GM03348 (cell line): ENCODE data around the gene DLG5.

ENCODE experiments used
- DNase-seq: peaks from one replicate; pipeline ENCODE4 v3.0.0; 2012; ENCODE audit warnings: low spot score

Gene DLG5

DNA sequence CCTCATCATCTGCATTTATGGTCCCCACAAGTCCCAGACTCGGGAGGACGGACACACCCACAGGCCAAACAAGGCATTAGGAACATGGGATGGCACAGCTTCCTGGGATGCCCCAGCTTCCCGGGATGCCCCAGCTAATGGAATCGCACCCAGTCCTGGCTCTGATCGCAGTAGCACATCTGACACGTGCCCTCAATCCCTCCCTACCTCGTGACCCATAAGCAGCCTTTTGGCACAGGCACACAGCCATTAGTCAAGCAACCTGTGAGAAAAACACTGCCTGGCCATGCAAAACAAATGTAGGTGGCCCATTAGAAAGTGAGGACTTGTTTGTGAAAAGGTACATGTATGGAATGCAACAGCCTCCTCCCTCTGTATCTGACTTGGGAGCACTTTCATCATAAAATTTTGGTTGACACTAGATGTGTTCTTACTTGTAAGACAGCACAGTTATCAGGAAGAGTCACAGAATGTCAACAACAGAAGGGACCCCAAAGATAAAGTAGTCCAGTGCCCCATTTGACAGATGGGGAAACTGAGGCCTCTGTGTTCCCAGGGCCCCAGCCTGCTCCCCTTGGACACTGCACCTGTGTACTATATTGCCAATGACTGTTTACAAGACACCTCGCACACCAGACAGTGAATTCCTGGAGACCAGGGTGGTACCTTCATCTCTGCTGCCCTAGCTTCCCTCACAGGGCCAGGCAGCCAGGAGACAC is 34.4 kb downstream of the DLG5 start:
- DNase-seq: no peak

DNA sequence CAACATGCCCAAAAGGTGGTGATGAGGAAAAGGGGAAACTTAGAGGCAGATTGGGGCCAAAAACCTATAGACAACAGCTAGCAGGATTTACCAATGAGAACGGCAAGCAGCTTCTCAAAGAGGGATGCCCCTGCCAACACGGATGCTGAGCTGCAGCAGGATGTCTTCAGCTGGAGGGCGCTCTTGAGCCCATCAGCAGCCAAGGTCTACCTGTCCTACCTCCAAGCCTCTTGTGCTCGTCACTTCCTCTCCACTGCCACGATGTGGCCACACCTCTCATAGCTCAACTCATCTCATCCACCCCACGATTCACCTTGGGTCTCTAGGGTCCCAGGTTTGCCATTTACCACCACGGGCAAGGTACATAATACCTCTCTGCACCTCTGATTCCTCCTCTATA is 36.5 kb downstream of the DLG5 start:
- DNase-seq: no peak

DNA sequence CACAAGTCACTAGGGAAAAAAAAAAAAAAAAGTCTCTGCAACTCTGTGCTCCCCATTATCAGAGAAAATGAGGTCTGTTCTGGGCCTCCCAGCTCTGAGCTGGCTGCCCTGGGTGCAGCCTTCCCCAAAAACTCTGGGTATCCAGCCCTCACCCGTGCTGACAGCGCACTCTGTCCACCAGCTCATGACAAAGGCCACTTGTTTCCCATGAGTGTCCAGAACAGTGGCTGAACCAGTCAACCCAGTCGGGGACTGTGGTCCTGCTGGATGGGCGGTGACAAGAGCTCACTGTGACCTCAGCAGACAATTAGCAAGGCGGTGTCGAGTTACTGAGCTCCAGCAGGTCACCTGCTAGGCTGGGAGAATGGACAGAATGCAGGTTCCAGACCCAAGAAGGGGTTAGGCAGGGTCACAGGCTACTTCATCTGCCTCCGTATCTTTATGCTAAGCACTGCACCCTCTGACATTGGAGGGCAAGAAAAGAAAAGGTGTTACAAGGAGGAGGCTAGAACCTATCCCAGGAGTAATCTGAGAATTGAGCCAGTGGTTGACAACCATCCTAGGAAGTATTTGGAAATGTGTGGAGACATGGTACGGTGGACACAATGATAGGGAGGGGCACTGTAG is 37.2 kb downstream of the DLG5 start:
- DNase-seq: no peak

DNA sequence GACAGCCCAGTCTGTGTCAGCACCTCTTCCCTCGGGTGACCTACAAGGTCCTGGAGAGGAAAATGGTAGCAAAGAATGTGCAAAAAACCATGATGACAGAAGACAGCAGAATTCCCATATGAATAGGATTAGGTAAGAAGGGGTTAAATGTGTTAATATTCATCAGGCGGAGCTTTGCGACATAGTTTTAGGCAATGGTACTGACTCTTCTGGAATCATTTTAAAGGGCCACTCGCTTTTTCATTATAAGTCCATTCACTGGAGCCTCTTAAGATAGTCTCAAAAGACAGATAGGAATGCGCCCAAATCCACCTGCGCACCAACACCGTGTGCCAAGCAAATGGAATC is 38.2 kb downstream of the DLG5 start:
- no peak for DNase-seq

DNA sequence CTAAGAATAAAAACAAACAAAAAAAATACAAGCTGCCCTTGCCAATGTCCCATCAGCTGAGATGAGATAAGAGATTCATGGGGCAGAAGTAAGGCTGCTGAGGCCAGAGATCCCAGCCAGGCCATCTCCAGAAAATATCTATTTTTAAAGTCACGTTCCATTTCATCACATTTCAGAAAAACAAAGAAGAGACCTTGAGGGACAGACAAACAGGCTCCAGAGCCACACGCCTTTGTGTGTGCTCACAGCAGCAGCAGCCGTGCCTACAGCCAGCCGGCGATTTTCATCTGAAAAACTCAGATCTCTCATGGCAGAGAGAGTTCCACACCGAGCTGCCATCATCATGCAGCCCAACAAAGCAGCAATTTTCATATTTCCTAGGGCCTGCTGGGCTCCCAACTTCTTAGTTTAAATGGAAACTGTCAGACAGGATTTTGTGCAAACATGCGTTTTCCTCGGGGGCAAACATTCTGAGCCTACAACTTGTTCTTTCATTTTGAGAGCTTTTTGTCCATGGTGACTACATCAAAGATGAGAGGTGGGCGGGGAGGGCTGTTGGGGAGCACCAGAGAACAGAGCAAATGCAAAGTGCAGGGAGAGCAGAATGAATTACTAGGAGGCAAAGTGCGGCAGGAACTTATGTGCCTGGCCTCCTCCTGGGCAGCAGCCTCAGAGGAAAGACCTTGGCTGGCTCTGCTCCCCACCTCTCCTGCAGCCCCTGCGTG is 38.8 kb downstream of the DLG5 start:
- DNase-seq: no peak

DNA sequence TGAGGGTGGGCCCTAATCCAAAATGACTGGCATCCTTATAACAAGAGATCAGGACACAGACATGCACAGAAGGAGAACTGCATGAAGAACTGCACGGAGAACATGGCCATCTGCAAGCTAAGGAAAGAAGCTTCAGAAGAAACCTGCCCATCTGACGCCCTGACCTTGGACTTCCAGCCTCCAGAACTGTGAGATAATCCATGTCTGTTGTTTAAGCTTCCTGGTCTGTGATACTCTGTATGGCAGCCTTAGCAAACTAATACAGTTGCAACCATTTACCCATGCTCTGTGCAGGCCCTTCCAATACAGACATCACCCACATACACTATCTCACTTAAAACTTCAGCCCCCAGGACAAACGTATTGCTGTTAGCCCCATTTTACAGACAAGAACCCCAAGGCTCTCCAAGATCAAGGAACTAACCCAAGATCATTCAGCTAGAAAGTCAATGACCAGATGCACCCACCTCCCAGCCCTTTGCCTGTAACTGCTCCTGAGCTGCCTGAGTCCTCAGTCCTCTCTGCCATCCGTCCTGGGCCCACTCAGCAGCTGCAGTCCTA is 39.7 kb downstream of the DLG5 start:
- DNase-seq: no peak

DNA sequence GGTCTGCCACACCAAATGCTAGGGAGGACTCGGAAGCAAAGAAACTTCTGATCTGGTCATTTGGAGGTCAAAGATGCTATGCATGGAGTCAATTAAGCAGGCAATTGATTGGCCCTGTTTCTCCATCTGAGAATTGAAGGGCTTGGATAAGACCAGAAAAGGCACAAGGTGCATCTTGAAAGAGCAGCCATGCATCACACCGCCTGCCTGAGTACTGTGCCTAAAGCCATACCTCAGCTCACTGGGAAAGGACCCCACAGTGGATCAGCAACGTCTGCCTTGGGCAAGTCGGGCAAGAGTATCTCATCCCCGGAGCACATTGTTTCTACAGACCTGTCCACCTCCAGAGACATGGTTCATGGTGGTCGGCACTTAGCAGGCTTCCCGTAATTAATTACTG is 42.4 kb downstream of the DLG5 start:
- no peak for DNase-seq

DNA sequence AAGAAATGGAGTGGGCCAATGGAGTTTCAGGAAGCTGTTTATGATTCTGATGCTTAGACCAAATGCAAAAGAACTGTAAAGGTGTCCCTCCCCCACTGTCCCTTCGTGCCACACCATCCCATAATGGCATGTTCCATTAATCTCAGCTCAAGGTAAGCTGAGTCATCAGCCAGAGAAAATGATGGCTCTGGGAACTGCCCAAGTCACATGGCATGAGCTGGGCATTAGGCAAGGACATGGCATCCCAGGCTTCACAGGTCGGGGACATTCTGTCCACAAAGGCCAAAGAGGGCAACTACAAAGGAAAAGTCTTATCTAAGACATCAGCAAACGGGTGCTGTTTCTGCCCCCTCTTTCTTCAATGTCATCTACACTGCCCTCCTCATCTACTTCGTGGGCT is 44.9 kb downstream of the DLG5 start:
- no peak for DNase-seq

DNA sequence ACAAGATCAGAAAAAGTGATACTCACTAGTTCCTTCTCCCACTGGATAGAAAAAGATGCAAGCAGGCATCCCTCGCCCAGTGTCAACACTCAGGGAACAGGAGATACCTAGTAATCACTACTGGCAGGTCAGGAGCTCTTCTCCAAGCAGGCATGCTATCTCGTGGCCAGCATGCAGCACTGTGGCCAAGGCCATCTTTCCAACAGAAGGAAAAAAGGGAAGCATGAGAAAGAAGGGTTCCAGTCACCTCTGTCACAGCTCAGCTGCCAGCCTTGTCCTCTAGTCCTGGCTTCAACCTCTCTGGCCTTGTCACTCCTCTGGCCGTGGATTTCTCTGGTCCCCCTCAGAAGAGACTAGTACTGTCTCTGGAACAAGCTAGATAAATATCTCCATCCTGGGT is 45.3 kb downstream of the DLG5 start:
- DNase-seq: no peak

DNA sequence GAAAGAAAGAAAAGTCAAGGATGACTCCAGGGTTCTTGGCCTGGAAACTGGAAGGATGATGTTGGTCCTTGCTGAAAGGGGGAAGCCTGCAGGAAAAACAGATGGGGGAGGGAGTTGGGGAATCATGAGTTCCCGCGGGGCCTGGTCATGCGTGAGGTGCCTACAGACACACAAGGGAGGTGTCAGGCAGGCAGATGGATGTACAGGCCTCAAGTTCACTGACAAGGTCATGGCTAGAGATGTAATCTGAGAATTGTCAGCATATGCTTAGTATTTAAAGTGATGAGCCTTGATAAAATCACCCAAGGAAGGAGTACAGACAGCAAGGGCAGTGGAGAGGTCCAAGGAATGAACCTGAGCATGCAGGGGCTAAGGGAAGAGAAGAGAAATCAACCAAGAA is 46.8 kb downstream of the DLG5 start:
- no peak for DNase-seq

DNA sequence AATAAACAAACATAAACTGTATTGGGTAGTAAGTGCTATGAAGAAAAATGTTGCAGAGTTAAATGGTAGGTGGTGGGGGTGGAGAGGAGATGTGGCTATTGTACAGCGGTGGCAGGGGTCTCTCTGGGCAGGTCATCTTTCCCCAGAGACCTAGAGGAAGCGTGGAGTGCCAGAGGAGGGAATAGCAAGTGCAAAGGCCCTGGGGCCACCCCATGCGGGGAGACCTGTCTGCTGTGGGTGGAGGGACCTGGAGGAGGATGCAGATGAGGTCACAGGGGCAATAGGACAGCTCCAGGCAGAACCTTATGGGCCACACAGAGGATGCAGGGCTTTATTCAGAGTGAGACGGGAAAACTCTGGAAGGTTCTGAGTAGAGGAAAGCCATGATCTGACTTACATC is 47.5 kb downstream of the DLG5 start:
- no peak for DNase-seq

DNA sequence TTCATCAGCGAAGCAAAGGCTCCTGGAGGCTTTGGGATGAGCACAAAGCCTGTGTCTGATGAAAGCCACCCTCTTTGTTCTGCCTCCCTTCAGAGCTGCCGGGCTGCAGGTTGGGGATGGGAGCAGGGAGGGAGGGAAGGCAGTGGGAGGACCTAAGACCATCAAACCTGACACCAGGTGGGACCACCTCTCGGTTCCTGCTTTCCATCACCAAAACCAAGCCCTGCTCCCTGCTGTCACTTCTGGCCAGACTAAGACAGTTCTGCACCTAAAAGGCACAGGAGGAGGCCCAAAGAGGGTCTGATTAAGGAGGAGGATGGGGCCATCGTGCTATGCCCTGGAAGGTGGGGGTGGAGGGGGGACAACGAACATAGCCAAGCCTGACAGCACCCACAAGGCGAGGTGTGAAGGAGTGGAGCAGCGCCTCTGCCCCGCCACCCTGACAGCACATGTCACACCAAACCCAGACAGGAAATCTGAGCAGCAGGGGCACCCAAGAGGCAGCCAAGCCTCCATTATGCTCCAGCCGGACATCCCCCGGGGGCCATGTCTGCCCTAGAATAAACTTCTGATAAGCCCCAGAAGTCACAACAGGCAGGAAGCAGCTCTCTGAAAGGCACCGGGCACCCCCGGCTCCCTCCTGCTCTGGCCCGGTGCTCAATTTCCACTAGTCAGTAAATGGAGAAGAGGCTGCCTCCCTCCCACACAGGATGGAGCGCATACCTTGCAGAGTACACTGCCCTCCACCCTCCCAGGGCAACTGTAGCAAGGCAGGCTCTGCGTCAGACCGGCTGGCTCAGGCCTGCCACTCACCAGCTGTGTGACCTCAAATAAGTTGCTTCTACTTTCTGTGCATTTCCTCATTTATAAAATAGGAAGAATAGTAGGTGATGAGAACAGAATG is 48.9 kb downstream of the DLG5 start:
- no peak for DNase-seq

DNA sequence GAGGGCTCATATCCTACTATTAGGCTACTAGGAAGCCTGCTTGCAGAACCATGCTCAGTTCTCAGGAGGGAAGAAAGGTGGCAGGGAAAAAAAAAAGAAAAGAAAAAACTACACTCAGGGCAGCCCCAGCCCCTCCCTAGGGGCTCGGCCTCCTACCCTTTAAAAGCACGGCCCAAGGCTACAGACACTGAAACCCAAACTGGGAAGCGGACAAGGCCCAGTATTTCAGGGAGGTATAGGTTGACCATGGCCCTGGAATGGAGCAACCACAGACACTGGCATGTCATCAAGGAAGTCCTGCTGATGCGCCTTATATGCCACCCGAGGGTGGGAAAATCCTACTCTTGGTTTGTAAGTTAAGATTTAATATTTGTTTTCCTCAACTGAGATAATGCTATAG is 50.8 kb downstream of the DLG5 start:
- DNase-seq: no peak

DNA sequence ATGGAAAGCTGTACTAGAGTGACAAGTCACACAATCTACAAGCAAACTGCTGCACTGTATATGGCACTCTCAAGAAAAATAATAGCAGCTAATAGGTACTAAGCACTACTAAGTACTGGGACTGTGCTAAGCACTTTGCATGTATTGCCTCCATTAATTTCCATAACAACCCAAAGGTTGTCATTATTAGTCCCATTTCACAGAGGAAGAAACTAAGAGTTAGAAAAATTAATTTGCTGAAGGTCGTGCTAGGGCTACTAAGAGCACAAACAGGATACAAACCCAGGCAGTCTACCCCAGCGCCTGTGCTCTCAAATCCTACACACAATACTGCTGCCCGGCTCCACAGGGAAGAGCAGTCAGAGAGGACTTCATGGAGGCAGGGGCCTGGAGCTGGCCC is 51.7 kb downstream of the DLG5 start:
- no peak for DNase-seq

DNA sequence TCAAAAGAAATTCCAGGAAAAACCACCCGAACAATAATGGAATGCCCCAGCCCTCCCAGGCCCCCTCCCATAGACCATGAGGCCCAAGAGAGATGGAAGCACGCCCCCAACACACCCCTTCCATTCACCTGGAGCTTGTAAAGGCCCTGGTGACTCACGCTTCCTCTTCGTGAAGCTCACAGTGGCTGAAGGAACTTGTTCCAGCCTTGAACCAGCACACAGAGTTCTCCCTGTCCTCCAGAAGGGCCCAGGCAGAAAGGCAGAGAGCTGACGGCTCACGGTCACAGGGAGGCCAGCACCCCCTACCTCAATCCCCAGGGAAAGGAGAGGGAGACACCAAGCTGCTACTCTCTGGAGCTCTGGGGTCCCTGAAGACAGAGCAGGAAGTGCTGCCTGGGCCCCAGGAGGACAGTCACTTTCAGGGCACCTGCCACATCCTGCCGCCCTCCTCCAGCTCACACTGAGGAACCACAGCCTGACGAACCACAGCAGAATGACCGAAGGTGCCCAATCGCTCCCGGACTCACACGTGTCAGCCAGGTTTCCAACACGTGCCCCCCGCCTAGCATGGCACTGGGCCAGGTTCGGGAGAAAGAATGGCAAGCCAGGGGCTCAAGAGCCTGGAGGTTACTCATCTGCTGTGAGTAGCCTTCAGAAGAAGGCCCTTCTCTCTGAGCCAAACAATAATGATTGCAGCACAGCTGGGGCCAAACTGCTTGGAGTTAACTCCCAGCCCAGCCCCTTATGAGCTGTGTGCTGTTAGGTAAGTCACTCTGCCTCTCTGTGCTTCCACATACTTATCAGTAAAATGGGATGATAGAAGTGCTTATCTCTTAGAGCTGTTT is 52.8 kb downstream of the DLG5 start:
- DNase-seq: peak; percentile 52

DNA sequence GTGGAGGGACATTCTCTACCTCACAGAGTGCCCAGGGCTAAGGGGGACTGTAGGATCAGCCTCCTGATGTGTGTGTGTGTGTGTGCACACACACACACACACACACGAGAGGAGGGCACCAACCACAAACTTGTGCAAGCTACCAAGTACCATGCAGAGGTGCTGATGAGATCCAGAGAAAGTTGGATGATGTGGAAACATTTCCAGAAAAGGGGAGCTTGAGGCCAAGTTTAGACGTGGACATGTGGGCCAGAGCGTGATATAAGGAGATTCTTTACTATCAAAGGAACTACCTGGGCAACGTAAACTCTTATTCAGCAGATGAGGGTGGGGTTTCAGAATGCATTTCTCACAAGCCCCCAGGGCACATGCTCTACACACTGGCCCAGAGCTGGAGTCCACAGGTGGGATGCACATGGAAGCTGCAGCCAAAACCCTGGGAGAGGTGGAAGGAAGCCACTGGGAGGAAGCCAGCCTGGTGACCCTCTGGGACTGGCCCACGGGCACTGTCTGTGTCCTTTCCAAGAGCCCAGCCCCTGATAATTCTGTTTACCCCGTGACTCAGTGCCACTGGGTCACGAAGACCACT is 53.5 kb downstream of the DLG5 start:
- DNase-seq: no peak

DNA sequence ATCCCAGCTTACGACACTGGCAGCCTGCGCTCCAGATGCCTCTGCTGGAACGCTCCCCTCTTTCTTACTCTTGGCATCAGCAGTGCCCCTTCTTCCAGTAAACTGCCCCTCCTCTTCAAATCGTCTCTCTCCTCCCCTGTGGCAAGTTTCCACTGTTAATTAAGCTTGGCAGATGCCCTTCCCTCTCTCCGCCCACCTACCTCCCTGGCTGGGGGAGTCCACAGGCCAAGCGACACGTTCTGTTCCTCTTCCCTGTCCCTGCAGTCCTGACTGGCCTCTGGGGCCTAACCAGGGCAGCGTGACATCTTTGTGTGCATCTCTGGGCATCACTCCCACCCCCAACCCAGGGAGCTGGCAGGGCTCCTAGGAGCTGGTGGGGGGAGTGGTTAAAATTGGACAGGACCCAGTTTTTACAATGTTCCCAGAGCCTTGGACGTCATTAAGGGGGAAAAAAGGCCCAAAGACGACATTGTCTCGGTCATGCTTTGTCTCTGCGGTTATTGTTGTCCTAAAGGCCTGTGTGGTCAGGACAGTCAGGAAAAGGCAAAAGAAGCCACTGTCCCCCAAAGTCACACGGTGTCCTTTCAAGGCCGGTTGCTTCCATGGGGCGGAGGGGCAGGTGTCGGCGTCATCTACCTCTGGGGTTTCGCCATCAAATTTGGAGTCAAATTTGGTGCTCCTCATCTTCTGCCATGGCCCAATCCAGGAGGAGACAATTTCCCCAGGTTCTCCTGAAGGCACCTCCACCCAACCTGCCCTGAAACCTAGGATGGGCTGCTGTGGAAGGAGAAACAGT is 54.2 kb downstream of the DLG5 start:
- DNase-seq: no peak

DNA sequence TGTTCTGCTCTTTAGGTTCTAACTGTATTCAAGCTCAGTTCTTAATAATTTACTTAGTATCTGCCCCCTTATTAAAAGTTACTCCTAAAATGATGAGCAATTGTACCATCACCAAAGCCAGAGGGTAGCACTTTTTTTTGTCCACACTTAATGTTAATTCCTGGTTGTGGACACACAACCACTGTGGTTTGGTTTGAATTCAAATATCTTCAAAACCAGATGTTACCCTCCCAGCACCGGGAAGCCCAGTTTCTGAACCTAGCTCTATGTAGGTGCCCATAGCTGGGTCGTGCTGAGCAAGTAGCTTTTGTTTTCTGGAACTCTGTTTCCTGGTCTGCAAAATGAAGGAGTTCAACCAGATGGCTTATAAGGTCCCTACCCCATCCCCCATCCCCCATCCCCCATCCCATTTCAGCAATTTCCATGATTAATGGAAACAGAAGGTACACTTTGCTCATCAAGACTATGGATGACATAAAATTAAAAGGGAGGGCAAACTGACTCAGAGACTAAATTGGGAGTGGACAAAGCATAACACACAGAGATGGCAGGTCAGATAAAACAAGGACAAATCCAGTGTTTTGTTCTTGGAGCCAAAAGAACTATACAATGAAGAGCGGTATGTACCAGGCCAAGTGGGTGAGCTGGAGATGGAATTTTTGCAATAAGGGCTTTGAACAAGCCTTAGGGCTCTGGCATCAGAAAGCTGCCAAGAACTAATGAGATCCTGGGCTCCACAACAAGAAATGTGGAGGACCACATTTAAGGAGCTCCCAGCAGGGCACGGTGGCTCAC is 56.7 kb downstream of the DLG5 start:
- peak; percentile 78 for DNase-seq

DNA sequence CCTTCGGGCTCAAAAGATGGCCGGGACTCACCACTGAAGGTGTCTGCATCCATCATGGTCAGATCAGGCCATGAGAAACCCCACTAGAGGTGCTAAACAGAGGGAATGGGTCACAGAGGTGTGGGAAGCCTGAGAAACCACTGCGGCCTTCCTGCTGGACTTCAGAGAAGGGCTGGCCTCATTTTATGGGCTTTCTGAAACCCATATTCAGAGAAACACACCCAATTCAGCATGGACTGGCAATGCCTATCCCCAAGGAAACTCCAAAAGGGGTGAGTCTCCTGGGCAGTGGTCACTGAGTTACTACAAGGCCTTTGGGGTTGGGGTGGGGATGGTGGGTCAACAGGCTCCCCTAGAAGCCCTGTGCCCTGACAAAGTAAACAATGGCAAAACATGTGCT is 58.0 kb downstream of the DLG5 start:
- DNase-seq: no peak
